Measurements from ENCODE around the gene XXYLT1.

The XXYLT1 gene

DNA sequence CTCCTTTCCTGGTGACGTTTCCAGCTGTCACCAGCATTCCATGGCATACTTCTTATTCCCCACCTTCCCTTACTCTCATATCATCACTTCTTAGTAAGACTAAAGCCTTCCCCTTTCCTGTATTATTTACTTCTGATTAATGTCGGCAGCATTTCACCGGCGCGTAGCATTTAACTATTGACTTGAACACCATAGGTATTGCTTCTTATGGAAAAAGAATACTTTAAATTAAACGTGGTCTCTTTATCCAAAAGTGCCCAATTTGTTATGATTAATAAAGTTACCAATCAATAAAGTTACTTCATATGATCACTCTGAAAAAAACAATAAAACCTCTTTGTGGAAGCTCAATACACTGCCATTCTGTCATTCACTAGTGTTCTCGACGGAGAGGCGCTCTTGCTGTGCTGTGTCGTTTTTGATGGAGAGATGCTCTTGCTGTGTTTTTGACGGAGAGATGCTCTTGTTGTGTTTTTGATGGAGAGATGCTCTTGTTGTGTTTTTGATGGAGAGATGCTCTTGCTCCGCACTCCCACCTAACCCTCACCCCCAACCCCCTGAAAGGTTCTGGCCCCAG is 165.0 kb downstream of the XXYLT1 start:
- TF ChIP-seq, protein P1, sequence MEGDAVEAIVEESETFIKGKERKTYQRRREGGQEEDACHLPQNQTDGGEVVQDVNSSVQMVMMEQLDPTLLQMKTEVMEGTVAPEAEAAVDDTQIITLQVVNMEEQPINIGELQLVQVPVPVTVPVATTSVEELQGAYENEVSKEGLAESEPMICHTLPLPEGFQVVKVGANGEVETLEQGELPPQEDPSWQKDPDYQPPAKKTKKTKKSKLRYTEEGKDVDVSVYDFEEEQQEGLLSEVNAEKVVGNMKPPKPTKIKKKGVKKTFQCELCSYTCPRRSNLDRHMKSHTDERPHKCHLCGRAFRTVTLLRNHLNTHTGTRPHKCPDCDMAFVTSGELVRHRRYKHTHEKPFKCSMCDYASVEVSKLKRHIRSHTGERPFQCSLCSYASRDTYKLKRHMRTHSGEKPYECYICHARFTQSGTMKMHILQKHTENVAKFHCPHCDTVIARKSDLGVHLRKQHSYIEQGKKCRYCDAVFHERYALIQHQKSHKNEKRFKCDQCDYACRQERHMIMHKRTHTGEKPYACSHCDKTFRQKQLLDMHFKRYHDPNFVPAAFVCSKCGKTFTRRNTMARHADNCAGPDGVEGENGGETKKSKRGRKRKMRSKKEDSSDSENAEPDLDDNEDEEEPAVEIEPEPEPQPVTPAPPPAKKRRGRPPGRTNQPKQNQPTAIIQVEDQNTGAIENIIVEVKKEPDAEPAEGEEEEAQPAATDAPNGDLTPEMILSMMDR (IDR thresholded peaks at IDR 0.05) = no peak
- H3K4me3 ChIP-seq = no peak overlapping the region
- H3K9me3 ChIP-seq = no peaks in the 10 kb centered on the region
- no peak overlapping the region for H3K27ac ChIP-seq
- no peaks in the 10 kb centered on the region for H3K27me3 ChIP-seq
- DNase-seq = no peak
- no peaks in the 10 kb centered on the region for H3K36me3 ChIP-seq
- intact Hi-C loops (cut with DNase I; ENCODE audit: low total_unique reads) = loop anchor here (2.0 kb wide), 1 partner anchor 159 kb away; no protein-coding TSS in a partner anchor
- peaks cover 0 to 6% (median 6%) of the 10 kb centered on the region in 4 donors for H3K4me1 ChIP-seq

DNA sequence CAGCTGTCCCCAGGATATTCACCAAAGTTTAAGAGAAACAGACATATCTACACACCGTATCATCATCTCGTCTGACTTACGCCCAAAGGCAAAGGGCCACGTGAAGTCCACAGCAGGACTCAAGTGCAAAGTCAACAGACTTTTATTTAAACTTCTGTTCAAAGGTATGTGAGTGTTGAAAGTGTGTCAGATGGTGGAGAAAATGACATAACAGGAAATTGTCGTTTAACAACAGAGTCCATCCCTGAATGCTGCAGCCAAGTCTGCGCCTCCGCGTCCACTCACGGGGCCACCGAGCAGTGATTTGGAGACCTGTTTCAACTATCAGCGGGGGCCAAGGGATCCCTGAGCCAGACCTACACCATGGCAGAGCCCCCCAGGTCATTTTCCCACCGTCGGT is 165.6 kb downstream of the XXYLT1 start:
- Histone ChIP-seq H3K36me3 (no peaks in the 10 kb centered on the region), H3K4me1 (peaks cover 0 to 6% (median 6%) of the 10 kb centered on the region in 4 donors), H3K27ac (no peak overlapping the region), H3K27me3 (no peaks in the 10 kb centered on the region), H3K9me3 (no peaks in the 10 kb centered on the region), H3K4me3 (no peak overlapping the region)
- TF ChIP-seq, protein P1 (IDR thresholded peaks at IDR 0.05) = no peak
- DNase-seq = peak in 1 of 2 donors; percentile 31
- intact Hi-C loops (cut with DNase I; ENCODE audit: low total_unique reads) = loop anchor here (2.0 kb wide), 1 partner anchor 159 kb away; no protein-coding TSS in a partner anchor

DNA sequence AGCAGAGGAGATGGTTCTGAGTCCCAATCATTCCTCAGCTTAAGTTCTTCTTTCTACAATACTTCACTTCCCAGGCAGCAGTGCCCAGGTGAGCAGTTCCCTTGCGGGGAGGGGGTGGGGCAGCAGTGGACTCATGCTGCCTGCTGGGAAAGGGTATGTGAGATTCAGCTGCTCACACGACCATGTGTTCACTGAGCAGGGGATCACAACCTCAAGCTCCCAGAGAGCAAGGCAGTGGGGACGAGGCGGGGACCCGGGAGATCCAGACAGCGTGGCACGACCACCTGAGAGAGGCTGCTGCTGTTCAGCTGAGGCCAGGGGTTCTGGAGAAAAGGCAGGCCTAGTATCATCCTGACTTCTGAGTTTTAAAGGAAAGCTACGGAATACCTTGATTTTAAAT is 166.6 kb downstream of the XXYLT1 start:
- Histone ChIP-seq H3K4me1 (peaks cover 0 to 6% (median 6%) of the 10 kb centered on the region in 4 donors), H3K4me3 (no peak overlapping the region), H3K36me3 (no peaks in the 10 kb centered on the region), H3K27me3 (no peaks in the 10 kb centered on the region), H3K27ac (no peak overlapping the region), H3K9me3 (no peaks in the 10 kb centered on the region)
- DNase-seq = peak in 1 of 2 donors; percentile 62
- intact Hi-C loops (cut with DNase I; ENCODE audit: low total_unique reads) = loop anchor here (2.0 to 5.0 kb wide), 2 partner anchors 160 to 422 kb away; no protein-coding TSS in a partner anchor
- TF ChIP-seq, protein P1 (IDR thresholded peaks at IDR 0.05) = no peak

DNA sequence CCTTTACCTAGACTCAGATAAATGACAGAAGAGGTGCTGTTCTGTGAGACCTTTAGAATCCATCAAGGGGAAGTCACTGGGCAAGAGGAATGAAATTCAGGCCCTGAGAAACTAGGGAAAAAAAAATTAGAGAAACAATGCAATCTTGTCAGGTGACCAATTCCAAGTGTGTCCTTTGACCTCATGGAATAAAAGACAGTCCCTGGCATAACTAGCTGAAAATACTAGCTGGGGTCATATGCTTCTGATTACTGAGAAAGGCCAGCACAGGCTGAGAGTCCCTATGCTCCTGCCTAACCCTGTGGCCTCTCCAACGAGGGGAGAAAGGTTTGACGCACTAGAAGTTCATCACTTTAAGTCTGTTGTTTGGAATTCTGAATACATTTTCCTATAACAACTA is 167.3 kb downstream of the XXYLT1 start:
- Histone ChIP-seq H3K27ac (no peak overlapping the region), H3K27me3 (no peaks in the 10 kb centered on the region), H3K36me3 (no peaks in the 10 kb centered on the region), H3K9me3 (no peaks in the 10 kb centered on the region), H3K4me1 (peaks cover 0 to 9% (median 6%) of the 10 kb centered on the region in 4 donors), H3K4me3 (no peak overlapping the region)
- TF ChIP-seq, protein P1 (IDR thresholded peaks at IDR 0.05) = no peak
- DNase-seq = no peak
- intact Hi-C loops (cut with DNase I; ENCODE audit: low total_unique reads) = loop anchor here (2.0 to 5.0 kb wide), 2 partner anchors 161 to 421 kb away; no protein-coding TSS in a partner anchor

DNA sequence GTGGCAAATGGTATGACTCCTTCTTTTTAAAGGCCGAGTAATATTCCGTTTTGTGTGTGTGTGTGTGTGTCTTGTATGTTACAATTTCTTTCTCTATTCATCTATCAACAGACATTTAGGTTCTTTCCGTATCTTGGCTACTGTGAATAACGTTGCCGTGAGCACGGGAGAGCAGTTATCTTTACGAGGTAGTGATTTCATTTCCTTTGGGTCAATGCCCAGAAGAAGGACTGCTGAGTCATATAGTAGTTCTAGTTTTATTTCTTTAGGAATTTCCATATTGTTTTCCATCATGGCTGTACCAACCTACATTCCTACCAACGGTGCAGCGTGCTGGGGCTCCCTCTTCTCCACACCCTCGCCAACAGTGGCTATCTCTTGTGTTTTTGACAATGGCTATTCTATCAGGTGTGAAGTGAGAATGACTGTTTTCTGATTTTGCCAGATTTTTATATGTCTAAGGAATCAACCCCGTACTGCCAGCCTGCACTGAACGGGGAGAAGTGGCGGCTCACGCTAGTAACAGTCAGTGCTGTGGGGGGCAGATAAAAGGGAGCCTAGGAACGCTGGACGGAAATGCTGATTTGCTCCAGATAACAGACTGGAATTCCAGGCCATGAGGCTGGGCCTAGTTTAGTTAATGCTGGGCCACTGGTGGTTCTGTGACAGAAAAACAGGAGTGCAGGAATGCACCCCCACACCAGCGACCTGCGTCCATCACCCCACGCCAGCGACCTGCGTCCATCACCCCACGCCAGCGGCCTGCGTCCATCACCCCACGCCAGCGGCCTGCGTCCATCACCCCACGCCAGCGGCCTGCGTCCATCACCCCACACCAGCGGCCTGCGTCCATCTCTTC is 168.1 kb downstream of the XXYLT1 start:
- peak in 1 of 2 donors; percentile 64 for DNase-seq
- intact Hi-C loops (cut with DNase I; ENCODE audit: low total_unique reads) = loop anchor here (5.0 kb wide), 1 partner anchor 421 kb away; no protein-coding TSS in a partner anchor
- Histone ChIP-seq H3K36me3 (no peaks in the 10 kb centered on the region), H3K27me3 (no peaks in the 10 kb centered on the region), H3K4me3 (no peak overlapping the region), H3K9me3 (no peaks in the 10 kb centered on the region), H3K4me1 (peaks cover 0 to 10% (median 6%) of the 10 kb centered on the region in 4 donors), H3K27ac (no peak overlapping the region)
- TF ChIP-seq, protein P1 (IDR thresholded peaks at IDR 0.05) = no peak

All from tibial artery (tissue), 4 donors.